Cerebellar nuclear complex (tissue), 1 donor: Measurements from ENCODE around the gene ELAVL3.
"Not testable (repeated sequence)": the region's sequence is repeated elsewhere in the genome, so short reads cannot be mapped to it uniquely, and the experiment has no call there.

Experiments used
- DNase-seq, 2 experiments: peaks; one replicate each; lab custom pipeline; 2025; lab: John Stamatoyannopoulos, UW

The ELAVL3 gene

GRCh38 chr19:11435833-11436313, 45.0 kb downstream of the ELAVL3 start:
- no peak for DNase-seq

- DNase-seq = peak; percentile 98 to 99
These were observed 45.6 kb downstream of the ELAVL3 start, which contains the start of the genes ODAD3 and PRKCSH for GRCh38 chr19:11435057-11435832. Gene ODAD3, minus strand, starts transcription at chr19:11435121. Its CDS starts 105 bp downstream, at chr19:11435016. Gene PRKCSH, plus strand, starts transcription at chr19:11435635. Its CDS starts 483 bp downstream, at chr19:11436118.

- no peak for DNase-seq
These were observed 46.2 kb downstream of the ELAVL3 start for GRCh38 chr19:11434703-11435056.

- DNase-seq = not testable (repeated sequence)
These were observed 47.3 kb downstream of the ELAVL3 start for GRCh38 chr19:11433526-11433925.

- DNase-seq = no peak
These were observed 54.2 kb downstream of the ELAVL3 start for GRCh38 chr19:11426656-11427055.

- no peak for DNase-seq
These were observed 55.0 kb downstream of the ELAVL3 start for GRCh38 chr19:11425719-11426457.

GRCh38 chr19:11423791-11424181, 57.1 kb downstream of the ELAVL3 start:
- no peak for DNase-seq

- DNase-seq = no peak
These were observed 57.6 kb downstream of the ELAVL3 start for GRCh38 chr19:11423164-11423790.

- no peak for DNase-seq
These were observed 58.4 kb downstream of the ELAVL3 start for GRCh38 chr19:11422163-11423065.

GRCh38 chr19:11421371-11422098, 59.3 kb downstream of the ELAVL3 start:
- DNase-seq = no peak

GRCh38 chr19:11420429-11421370, 60.1 kb downstream of the ELAVL3 start:
- no peak for DNase-seq

GRCh38 chr19:11418549-11419506, 62.0 kb downstream of the ELAVL3 start, which contains the start of gene RGL3:
Gene RGL3, minus strand, starts transcription at chr19:11419314. Its CDS starts 36 bp downstream, at chr19:11419278.
- DNase-seq = no peak

- DNase-seq = no peak
These were observed 62.7 kb downstream of the ELAVL3 start for GRCh38 chr19:11418094-11418548.

GRCh38 chr19:11416346-11417052, 64.3 kb downstream of the ELAVL3 start:
- no peak for DNase-seq

GRCh38 chr19:11414544-11414943, 66.3 kb downstream of the ELAVL3 start:
- DNase-seq = no peak

GRCh38 chr19:11410682-11411081, 70.2 kb downstream of the ELAVL3 start:
- no peak for DNase-seq

GRCh38 chr19:11408591-11408990, 72.3 kb downstream of the ELAVL3 start:
- DNase-seq = no peak
